ENCODE data around the gene MRPL53. TPM values are rescaled to one million over a fixed set of nuclear protein-coding genes. Genes with fewer than 3 reads are reported as not detected.

The MRPL53 gene
- total RNA-seq, 4 donors from 2014 or later, result 15.4 to 40.4 (median 38.8) TPM

- Histone ChIP-seq H3K27ac (replicated peaks in 1 of 4) (no peak overlapping the region), H3K4me3 (no peak overlapping the region), H3K4me1 (peaks cover 25 to 29% (median 27%) of the 10 kb centered on the region in 4 donors), H3K27me3 (peaks cover 0 to 38% (median 32%) of the 10 kb centered on the region in 4 donors), H3K9me3 (no peaks in the 10 kb centered on the region), H3K36me3 (peaks cover 31 to 42% (median 42%) of the 10 kb centered on the region in 4 donors)
- TF ChIP-seq EP300 (IDR thresholded peaks at IDR 0.05) (no peak), POLR2A (IDR thresholded peaks at IDR 0.05; ENCODE audit: low read depth) (no peak), POLR2AphosphoS5 (IDR thresholded peaks at IDR 0.05) (no peak), CTCF (IDR thresholded peaks at IDR 0.05) (no peak)
- 86% methylated on average over 1 of the region's 1 CpG for WGBS
- intact Hi-C loops (cut with DNase I), result no loop called here
- DNase-seq (ENCODE audit: extremely low spot score), result no peak
These were observed 23.0 kb upstream of the MRPL53 start for GRCh38 chr2:74495440-74495839.

GRCh38 chr2:74493546-74493945 lies 21.1 kb upstream of the MRPL53 start:
- intact Hi-C loops (cut with DNase I), result no loop called here
- no peak overlapping the region for H3K4me3 ChIP-seq

DNA sequence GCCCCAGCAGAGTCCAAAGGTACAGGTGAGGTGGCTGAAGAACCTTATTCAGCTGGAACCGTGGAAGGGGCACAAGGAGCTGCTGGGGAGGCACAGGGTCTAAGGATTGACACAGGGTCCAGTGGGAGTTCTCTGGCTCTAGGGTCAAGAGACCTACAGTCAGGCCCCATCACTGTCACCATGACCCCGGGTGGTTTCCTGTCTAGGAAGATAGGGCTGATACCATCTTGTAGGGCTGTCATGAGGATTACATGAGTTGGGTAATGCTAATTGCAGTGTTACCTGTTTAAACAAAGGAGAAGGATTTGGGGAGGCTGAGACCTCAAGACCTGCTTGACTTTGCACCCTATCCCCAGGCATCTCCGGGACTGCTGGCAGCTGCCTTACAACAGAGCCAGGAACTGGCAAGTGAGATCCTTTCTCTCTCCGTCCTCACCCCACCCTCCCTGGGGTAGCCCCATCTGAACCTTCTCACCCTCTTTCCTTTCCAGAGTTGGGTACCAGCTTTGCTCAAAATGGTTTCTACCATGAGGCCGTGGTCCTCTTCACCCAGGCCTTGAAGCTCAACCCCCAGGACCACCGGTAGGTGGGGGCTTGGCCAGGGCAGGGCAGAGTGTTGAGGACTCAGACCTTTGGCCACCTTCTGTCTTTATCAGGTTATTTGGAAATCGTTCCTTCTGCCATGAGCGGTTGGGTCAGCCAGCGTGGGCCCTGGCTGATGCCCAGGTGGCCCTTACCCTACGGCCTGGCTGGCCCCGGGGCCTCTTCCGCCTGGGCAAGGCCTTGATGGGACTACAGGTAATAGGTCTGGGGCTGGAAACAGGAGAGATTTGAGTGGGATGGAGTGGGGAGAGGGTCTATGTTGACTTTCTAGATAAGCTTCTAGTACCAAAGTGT lies 19.4 kb upstream of the MRPL53 start:
- WGBS, result 91% methylated on average over 12 of the region's 12 CpGs
- Histone ChIP-seq H3K27me3 (peaks cover 0 to 2% (median 0%) of the 10 kb centered on the region in 4 donors), H3K36me3 (peaks cover 36 to 78% (median 67%) of the 10 kb centered on the region in 4 donors), H3K4me1 (no peaks in the 10 kb centered on the region), H3K9me3 (no peaks in the 10 kb centered on the region), H3K4me3 (no peak overlapping the region), H3K27ac (replicated peaks in 1 of 4) (no peak overlapping the region)
- TF ChIP-seq POLR2AphosphoS5 (IDR thresholded peaks at IDR 0.05) (no peak), EP300 (IDR thresholded peaks at IDR 0.05) (no peak), CTCF (IDR thresholded peaks at IDR 0.05) (no peak), POLR2A (IDR thresholded peaks at IDR 0.05; ENCODE audit: low read depth) (no peak)
- no peak for DNase-seq (ENCODE audit: extremely low spot score)
- intact Hi-C loops (cut with DNase I), result no loop called here

More at GRCh38 chr2:74493546-74493945, 21.1 kb upstream of the MRPL53 start:
- H3K4me1 ChIP-seq, result peaks cover 12 to 14% (median 13%) of the 10 kb centered on the region in 4 donors
- 93% methylated on average over 3 of the region's 3 CpGs for WGBS
- no peaks in the 10 kb centered on the region for H3K9me3 ChIP-seq
- H3K36me3 ChIP-seq, result peaks cover 36 to 61% (median 53%) of the 10 kb centered on the region in 4 donors
- H3K27ac ChIP-seq (replicated peaks in 1 of 4), result no peak overlapping the region
- peaks cover 0 to 19% (median 13%) of the 10 kb centered on the region in 4 donors for H3K27me3 ChIP-seq
- TF ChIP-seq CTCF (IDR thresholded peaks at IDR 0.05), result no peak
- TF ChIP-seq POLR2AphosphoS5 (IDR thresholded peaks at IDR 0.05), result no peak
- TF ChIP-seq POLR2A (IDR thresholded peaks at IDR 0.05; ENCODE audit: low read depth), result no peak
- no peak for TF ChIP-seq EP300 (IDR thresholded peaks at IDR 0.05)
- DNase-seq (ENCODE audit: extremely low spot score), result no peak

DNA sequence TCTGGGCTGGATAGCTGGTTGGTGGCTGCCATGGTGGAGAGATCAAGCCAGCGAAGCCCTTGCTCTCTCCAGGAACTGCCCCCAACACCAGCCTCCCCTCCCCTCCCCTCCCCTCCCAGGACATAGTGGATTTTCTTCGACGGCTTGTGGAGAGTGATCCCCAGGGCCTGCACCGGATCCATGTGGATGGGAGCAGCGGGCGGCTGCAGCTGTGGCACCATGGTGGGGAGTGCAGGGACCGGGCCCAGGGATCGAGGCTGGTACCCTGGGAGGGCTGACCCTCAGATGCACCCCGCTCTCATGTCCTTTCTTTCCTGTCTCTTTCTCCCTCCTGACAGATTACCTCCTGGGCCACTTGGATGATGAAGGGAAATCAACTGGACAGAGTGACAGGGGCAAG lies 17.4 kb upstream of the MRPL53 start:
- 97% methylated on average over 9 of the region's 9 CpGs for WGBS
- no peaks in the 10 kb centered on the region for H3K4me1 ChIP-seq
- intact Hi-C loops (cut with DNase I), result loop anchor here (5.0 kb wide), 1 partner anchor 37 kb away; the partner anchor contains the start of genes AUP1, DQX1 and HTRA2
- H3K27ac ChIP-seq (replicated peaks in 1 of 4), result no peak overlapping the region
- TF ChIP-seq POLR2A (IDR thresholded peaks at IDR 0.05; ENCODE audit: low read depth), result no peak
- TF ChIP-seq EP300 (IDR thresholded peaks at IDR 0.05), result no peak
- TF ChIP-seq CTCF (IDR thresholded peaks at IDR 0.05), result no peak
- TF ChIP-seq POLR2AphosphoS5 (IDR thresholded peaks at IDR 0.05), result no peak
- no peak for DNase-seq (ENCODE audit: extremely low spot score)
- no peak overlapping the region for H3K4me3 ChIP-seq
- H3K27me3 ChIP-seq, result no peaks in the 10 kb centered on the region
- no peaks in the 10 kb centered on the region for H3K9me3 ChIP-seq
- peaks cover 36 to 97% (median 84%) of the 10 kb centered on the region in 4 donors for H3K36me3 ChIP-seq

Measured in esophagus muscularis mucosa (tissue), 4 donors.